ENCODE data around the gene MS4A6A.
"Not testable (repeated sequence)": the region's sequence is repeated elsewhere in the genome, so short reads cannot be mapped to it uniquely, and the experiment has no call there.

The MS4A6A gene

DNA sequence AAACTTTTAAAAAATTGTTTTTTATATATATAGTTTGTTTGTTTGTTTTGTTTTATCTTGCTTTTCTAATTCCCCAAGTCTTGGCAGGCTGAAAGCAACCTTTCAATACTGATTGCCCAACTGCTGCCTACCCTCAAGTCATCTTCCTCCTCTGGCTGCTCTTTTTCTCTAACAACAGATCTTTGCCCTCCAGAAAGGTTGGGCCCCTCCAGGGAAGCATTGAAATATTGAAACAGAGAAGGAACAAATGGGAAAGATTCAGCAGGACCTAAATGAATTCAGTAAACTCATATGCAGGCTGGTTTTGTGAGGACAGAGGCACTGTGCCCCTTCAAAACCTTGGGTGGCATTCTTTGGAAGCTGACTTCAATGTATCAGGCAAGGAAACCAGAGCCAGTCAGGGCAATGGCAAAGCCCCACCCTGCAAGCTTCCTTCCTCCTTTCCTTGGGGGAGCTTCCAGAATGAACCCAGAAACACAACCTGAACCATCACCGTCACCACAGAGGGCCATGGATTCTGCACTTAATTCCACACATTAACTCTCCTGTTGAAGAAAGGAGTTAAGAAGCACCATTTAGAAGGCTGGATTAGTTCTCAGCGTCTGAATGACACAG, 815 bp upstream of the MS4A6A start:
- no peak for DNase-seq (ENCODE audit: low read depth)

- DNase-seq (ENCODE audit: low read depth) = no peak
Observed at GRCh38 chr11:60175860-60176275, 7.0 kb downstream of the MS4A6A start.

- no peak for DNase-seq (ENCODE audit: low read depth)
Observed at GRCh38 chr11:60172011-60172410, 10.9 kb downstream of the MS4A6A start.

GRCh38 chr11:60170566-60170965, 12.3 kb downstream of the MS4A6A start:
- no peak for DNase-seq (ENCODE audit: low read depth)

GRCh38 chr11:60169264-60169915, 13.5 kb downstream of the MS4A6A start:
- peak; percentile 23 for DNase-seq (ENCODE audit: low read depth)

DNA sequence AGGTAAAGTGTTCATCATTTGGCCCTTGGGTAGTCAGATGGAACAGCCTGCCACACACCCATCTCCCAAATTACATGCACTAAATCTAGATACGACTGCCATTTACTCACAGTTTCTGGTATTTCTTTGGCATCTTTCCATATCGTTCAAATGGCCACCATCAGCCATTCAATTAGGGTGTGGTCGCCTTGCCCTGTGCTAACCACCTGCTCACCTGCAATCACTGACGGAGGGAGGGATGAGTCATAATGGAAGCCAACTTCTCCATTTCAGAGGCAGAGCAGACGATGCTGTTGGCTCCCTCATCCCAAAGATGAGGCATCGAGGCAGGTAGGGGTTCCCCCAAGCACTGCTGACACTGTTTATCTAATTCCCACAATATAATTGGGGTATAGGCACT, 14.6 kb downstream of the MS4A6A start:
- no peak for DNase-seq (ENCODE audit: low read depth)

DNA sequence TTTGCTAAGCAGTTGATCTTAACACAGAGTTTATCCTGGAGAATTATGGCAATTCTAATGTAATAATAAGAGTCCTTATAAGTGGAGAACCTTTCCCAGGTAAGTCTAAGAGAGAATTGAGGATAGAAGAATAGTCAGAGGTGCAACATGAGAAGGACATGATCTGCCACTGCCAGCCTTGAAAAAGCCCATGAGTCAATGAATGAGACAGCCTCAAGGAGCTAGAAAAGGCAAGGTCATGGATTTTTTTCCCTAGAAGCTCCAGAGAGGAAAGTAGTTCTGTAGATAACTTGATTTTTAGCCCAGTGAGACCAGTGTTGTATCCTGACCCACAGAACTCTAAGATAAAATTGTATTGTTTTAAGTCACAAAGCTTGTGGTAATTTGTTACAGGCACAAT, 16.9 kb downstream of the MS4A6A start:
- no peak for DNase-seq (ENCODE audit: low read depth)

GRCh38 chr11:60165538-60165937, 17.3 kb downstream of the MS4A6A start:
- no peak for DNase-seq (ENCODE audit: low read depth)

DNA sequence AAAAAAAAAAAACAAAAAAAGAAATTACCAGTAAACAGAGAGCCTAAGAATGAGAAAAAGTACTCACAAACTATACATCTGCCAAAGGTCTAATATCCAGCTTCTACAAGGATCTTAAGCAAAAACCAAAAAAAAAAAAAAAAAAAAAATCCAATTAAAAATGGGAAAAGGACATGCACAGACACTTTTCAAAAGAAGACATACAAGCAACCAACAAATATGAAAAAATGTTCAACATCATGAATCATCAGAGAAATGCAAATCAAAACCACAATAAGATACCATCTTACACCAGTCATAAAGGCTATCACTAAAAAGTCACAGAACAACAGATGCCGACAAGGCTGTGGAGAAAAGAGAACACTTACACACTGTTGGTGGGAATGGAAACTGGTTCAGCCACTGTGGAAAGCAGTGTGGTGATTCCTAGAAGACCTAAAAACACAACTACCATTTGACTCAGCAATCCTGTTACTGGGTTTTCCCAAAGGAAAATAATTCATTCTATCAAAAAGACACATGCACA, 18.3 kb downstream of the MS4A6A start:
- DNase-seq (ENCODE audit: low read depth) = no peak

- no peak for DNase-seq (ENCODE audit: low read depth)
Observed at GRCh38 chr11:60161766-60162165, 21.1 kb downstream of the MS4A6A start.

- DNase-seq (ENCODE audit: low read depth) = no peak
Observed at GRCh38 chr11:60161107-60161506, 21.8 kb downstream of the MS4A6A start.

DNA sequence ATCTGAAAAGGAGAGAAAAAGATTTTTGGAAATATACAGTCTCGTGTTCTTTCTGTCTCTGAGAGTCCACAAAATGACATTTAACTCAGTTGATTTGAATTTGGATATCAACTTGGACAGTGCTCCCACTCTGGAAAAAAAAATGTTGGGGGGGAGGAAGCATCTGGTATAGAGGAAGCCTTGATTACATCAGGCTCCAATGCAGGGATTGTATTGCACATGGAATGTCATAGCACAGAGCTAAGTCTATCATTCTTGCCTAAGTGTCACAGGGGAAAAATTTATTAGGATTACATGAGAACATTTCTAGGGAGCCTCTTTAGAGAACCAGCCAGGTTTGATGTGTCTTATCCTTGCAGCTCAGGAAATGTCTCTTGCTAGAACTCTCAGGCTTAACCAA, 23.0 kb downstream of the MS4A6A start:
- no peak for DNase-seq (ENCODE audit: low read depth)

DNA sequence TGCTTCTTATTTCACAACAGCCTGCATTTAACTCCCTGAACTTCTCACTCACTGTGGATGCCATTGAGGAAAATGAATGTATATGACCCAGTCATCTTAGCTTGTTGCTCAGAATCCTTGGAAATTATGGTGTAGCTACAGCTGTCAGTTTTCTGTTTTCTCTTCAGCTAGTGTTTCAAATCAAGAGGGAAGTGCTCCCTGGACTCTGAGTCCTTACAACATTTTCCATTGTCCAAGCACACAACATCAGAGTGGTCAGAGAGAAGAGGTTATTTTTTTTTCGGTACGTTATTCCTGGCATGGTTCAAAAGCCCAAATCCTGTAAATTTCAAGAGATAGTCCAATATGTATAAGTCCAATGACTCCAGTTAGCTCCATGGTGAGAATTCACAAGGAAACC, 23.6 kb downstream of the MS4A6A start:
- no peak for DNase-seq (ENCODE audit: low read depth)

- no peak for DNase-seq (ENCODE audit: low read depth)
Observed at GRCh38 chr11:60158636-60159035, 24.2 kb downstream of the MS4A6A start.

GRCh38 chr11:60155931-60156330, 27.0 kb downstream of the MS4A6A start:
- no peak for DNase-seq (ENCODE audit: low read depth)

DNA sequence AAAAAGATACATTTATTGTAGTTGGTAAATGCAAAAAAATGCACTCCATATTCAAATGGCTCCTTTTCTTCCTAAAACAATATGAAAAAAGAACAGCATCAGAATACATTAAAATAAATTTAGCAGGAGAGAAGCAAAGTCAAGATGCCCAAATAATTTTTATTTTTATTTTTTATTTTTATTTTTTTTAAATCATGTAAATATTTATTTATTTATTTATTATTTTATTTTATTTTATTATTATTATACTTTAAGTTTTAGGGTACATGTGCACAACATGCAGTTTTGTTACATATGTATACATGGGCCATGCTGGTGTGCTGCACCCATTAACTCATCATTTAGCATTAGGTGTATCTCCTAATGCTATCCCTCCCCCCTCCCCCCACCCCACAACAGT, 30.2 kb downstream of the MS4A6A start:
- not testable (repeated sequence) for DNase-seq (ENCODE audit: low read depth)

- no peak for DNase-seq (ENCODE audit: low read depth)
Observed at GRCh38 chr11:60150279-60150678, 32.6 kb downstream of the MS4A6A start.

DNA sequence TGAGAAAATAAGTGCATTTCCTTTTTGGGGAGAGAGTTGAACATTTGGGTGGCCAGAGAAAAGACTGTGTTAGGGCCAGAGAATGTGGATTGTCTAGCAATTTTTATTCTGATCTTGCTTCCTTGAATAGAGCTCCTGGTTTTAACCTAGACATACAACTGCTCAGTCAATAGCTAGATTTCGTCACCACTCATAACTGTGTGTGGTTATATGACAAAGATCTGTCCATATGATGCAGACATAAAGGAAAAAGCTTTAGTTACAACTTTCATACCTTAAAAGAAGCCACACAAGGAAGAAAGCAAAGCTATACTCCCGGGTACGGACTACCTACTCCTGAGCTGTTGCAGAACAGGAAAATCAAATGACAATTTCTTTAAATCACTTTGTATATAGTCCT, 37.2 kb downstream of the MS4A6A start:
- DNase-seq (ENCODE audit: low read depth) = no peak

- no peak for DNase-seq (ENCODE audit: low read depth)
Observed at GRCh38 chr11:60143768-60144167, 39.1 kb downstream of the MS4A6A start.

DNA sequence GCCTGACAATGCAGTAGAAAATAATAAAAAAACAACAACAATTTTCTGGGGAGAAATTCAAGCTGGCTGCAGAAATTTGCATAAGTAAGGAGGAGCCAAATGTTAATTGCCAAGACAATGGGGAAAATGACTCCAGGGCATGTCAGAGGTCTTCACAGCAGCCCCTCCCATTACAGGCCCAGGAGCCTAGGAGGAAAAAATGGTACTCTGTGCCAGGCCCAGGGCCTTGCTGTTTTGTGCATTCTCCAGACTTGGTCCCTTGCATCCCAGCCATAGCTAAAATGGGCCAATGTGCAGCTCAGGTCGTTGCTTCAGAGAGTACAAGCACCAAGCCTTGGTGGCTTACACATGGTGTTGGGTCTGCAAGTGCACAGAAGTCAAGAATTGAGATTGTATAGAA, 49.0 kb downstream of the MS4A6A start:
- DNase-seq (ENCODE audit: low read depth) = no peak

DNA sequence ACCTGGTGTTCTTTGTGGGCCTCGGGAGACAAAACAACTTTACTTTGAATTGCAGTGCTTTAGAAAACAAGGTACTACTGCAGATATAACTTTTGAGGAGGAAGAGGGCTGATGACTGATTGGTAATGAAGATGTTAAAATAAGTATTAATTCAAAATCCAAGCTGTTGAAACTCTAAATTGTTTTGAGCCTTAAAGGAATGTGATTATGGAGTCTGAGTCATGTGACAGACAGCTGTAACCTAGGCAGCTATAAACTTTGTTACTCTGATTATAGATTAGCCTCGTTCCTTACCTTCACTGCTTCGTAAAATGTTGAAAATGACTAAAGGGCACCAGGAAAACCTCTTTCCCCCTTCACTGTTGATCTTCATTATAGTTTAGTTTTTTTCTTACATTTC, 51.0 kb downstream of the MS4A6A start:
- DNase-seq (ENCODE audit: low read depth) = no peak

DNA sequence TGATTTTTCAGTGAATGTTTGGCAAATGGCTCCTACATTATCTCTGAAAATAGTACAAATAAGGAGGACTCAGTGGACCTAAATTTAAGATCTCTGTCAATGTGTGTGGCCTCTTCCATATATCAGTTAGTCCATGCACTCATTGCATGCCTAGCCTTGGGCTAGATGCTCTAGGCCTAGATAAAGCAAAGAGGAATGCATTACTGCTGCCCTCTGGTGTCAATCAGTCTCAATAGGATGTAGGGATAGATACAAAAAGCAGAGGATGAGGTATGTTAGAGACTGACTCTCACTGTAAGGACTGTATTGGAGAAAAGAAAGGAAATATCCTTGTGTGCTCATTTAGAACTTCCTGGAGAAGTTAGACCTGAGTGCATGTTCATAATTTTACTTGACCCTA, 52.4 kb downstream of the MS4A6A start:
- peak; percentile 15 for DNase-seq (ENCODE audit: low read depth)

GRCh38 chr11:60129853-60130252, 53.0 kb downstream of the MS4A6A start:
- no peak for DNase-seq (ENCODE audit: low read depth)

DNA sequence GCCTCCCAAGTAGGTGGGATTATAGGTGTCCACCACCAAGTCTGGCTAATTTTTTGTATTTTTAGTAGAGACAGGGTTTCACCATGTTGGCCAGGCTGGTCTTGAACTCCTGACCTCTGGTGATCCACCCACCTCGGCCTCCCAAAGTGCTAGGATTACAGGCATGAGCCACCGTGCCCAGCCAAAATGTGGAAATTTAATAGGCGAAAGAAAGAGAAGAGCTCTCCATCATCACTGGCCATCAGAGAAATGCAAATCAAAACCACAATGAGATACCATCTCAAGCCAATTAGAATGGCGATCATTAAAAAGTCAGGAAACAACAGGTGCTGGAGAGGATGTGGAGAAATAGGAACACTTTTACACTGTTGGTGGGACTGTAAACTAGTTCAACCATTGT, 54.0 kb downstream of the MS4A6A start:
- not testable (repeated sequence) for DNase-seq (ENCODE audit: low read depth)

Data from HS-27A (cell line).